PC-9 (cell line): ENCODE results near the gene DIAPH2.

Source experiments
- CTCF ChIP-seq: fragments of 200-600 bp; sonication (generic); conservative IDR thresholded peaks from 2 replicates; pipeline ENCODE4 v1.6.1; 2017; ENCODE audit warnings: mixed run types, antibody characterized with exemption, mild to moderate bottlenecking, moderate library complexity
- EZH2 ChIP-seq: fragments of 200-600 bp; sonication (generic); IDR thresholded peaks from 2 replicates; pipeline ENCODE4 v1.8.0; 2017; ENCODE audit warnings: antibody characterized with exemption, low read depth

- TF ChIP-seq CTCF (no peak), EZH2 (no peak)
Measured at GRCh38 chrX:96729868-96730643, 45.4 kb downstream of the DIAPH2 start.
